GM23338 (cell line): ENCODE measurements around the gene PRDX6. TPM values are rescaled to one million over a fixed set of nuclear protein-coding genes. Genes with fewer than 3 reads are reported as not detected.
"Not testable (repeated sequence)": the region's sequence is repeated elsewhere in the genome, so short reads cannot be mapped to it uniquely, and the experiment has no call there.

Experiments
- ATAC-seq: fragments of 200-7000 bp; cut with Tn5 transposase; 3 replicates; pipeline ENCODE4 v1.9.1; 2020
- DNase-seq: peaks from one replicate; pipeline ENCODE4 v3.0.0-alpha.2; 2015; ENCODE audit warnings: low spot score
- H2AFZ ChIP-seq: fragments of 200-600 bp; sonication (generic); 2 replicates; pipeline ENCODE4 v1.8.0; 2016; ENCODE audit warnings: antibody characterized with exemption, mild to moderate bottlenecking, moderate library complexity
- H3F3A ChIP-seq: fragments of 200-600 bp; sonication (generic); replicated peaks from 2 replicates; pipeline ENCODE4 v1.8.0; 2017; ENCODE audit warnings: antibody characterized with exemption, mixed run types, low read depth
- H3K27ac ChIP-seq: fragments of 200-600 bp; sonication (generic); 2 replicates; pipeline ENCODE4 v1.6.1; 2016; ENCODE audit warnings: low read depth
- H3K27me3 ChIP-seq: fragments of 200-600 bp; sonication (generic); 2 replicates; pipeline ENCODE4 v1.8.0; 2016; ENCODE audit warnings: mild to moderate bottlenecking, mixed run types, moderate library complexity; ENCODE audit not compliant: insufficient read depth
- H3K36me3 ChIP-seq: fragments of 200-600 bp; sonication (generic); 2 replicates; pipeline ENCODE4 v1.8.0; 2016; ENCODE audit warnings: mild to moderate bottlenecking; ENCODE audit not compliant: insufficient read depth
- H3K4me1 ChIP-seq: fragments of 200-600 bp; sonication (generic); 2 replicates; pipeline ENCODE4 v1.8.0; 2016; ENCODE audit warnings: mild to moderate bottlenecking, moderate library complexity; ENCODE audit not compliant: insufficient read depth
- H3K4me2 ChIP-seq: fragments of 200-600 bp; sonication (generic); 2 replicates; pipeline ENCODE4 v1.7.1; 2017; ENCODE audit warnings: mixed run types
- H3K4me3 ChIP-seq: fragments of 200-600 bp; sonication (generic); 2 replicates; pipeline ENCODE4 v1.6.1; 2016; ENCODE audit warnings: mixed run types
- H3K79me2 ChIP-seq: fragments of 200-600 bp; sonication (generic); replicated peaks from 2 replicates; pipeline ENCODE4 v1.8.0; 2017; ENCODE audit warnings: mild to moderate bottlenecking; ENCODE audit not compliant: insufficient read depth
- H3K9me2 ChIP-seq: fragments of 200-600 bp; sonication (generic); 2 replicates; pipeline ENCODE4 v1.8.0; 2017; ENCODE audit not compliant: insufficient read depth
- H4K20me1 ChIP-seq: fragments of 200-600 bp; sonication (generic); replicated peaks from 2 replicates; pipeline ENCODE4 v1.8.0; 2017; ENCODE audit warnings: mild to moderate bottlenecking; ENCODE audit not compliant: insufficient read depth
- H3K27ac Mint-ChIP-seq: 2 replicates; pipeline ENCODE4 v1.8.0; 2020; ENCODE audit warnings: inconsistent platforms, mild to moderate bottlenecking, moderate library complexity, mixed read lengths
- H3K27me3 Mint-ChIP-seq: 3 replicates; pipeline ENCODE4 v1.8.0; 2022; ENCODE audit warnings: low read depth, mild to moderate bottlenecking, moderate library complexity, mixed read lengths, inconsistent platforms; ENCODE audit not compliant: insufficient read depth, poor library complexity
- H3K36me3 Mint-ChIP-seq: 3 replicates; pipeline ENCODE4 v1.8.0; 2021; ENCODE audit warnings: low read depth, mild to moderate bottlenecking, inconsistent platforms, moderate library complexity, mixed read lengths
- H3K4me1 Mint-ChIP-seq: 3 replicates; pipeline ENCODE4 v1.8.0; 2020; ENCODE audit warnings: mild to moderate bottlenecking, inconsistent platforms, mixed read lengths
- H3K4me3 Mint-ChIP-seq: 3 replicates; pipeline ENCODE4 v1.8.0; 2021; ENCODE audit warnings: moderate library complexity, mild to moderate bottlenecking, inconsistent platforms, mixed read lengths
- H3K9me3 Mint-ChIP-seq: 3 replicates; pipeline ENCODE4 v1.8.0; 2020; ENCODE audit warnings: moderate library complexity, mild to moderate bottlenecking, inconsistent platforms, mixed read lengths
- CREB1 ChIP-seq: fragments of 250-450 bp; sonication (Bioruptor Pico); IDR thresholded peaks from 2 replicates; pipeline ENCODE4 v1.5.0; 2020; ENCODE audit warnings: low read depth, mild to moderate bottlenecking, moderate library complexity
- CTCF ChIP-seq, 2 experiments: fragments of 200-600 bp in 1 of 2; sonication (generic) in 1 of 2; conservative IDR thresholded peaks; 2 replicates each; pipeline versions ENCODE4 v1.5.1 to v1.6.1; 2016 to 2017; ENCODE audit warnings: antibody characterized with exemption in 2 of 2, low read depth in 2 of 2, mild to moderate bottlenecking in 2 of 2, moderate library complexity in 1 of 2
- EZH2 ChIP-seq: fragments of 200-600 bp; sonication (generic); IDR thresholded peaks from one replicate; pipeline ENCODE4 v1.8.0; 2017; ENCODE audit warnings: antibody characterized with exemption, mild to moderate bottlenecking, low read depth; ENCODE audit not compliant: unreplicated experiment
- EZH2phosphoT487 ChIP-seq: fragments of 200-600 bp; sonication (generic); IDR thresholded peaks from one replicate; pipeline ENCODE4 v1.8.1; 2018; ENCODE audit warnings: antibody characterized with exemption; ENCODE audit not compliant: unreplicated experiment
- JUNB ChIP-seq: IDR thresholded peaks from one replicate; pipeline ENCODE4 v1.6.1; 2016; ENCODE audit warnings: antibody characterized with exemption; ENCODE audit not compliant: unreplicated experiment
- NANOG ChIP-seq: IDR thresholded peaks from 2 replicates; pipeline ENCODE4 v1.6.1; 2016; ENCODE audit warnings: antibody characterized with exemption, borderline replicate concordance
- REST ChIP-seq: IDR thresholded peaks from one replicate; pipeline ENCODE4 v1.6.1; 2018; ENCODE audit warnings: antibody characterized with exemption; ENCODE audit not compliant: unreplicated experiment
- STAT1 ChIP-seq: IDR thresholded peaks from one replicate; pipeline ENCODE4 v1.6.1; 2016; ENCODE audit warnings: antibody characterized with exemption; ENCODE audit not compliant: unreplicated experiment
- ZNF331 ChIP-seq: fragments of 250-450 bp; sonication (Bioruptor Pico); IDR thresholded peaks from 2 replicates; pipeline ENCODE4 v1.5.0; 2020; ENCODE audit warnings: low read depth, mild to moderate bottlenecking, moderate library complexity
- polyA plus RNA-seq: library from polyadenylated mRNA; unstranded; fragments of >200 nt; fragmentation: Nextera tagmentation; extraction: Ambion mirVana; gene quantifications from 2 replicates; pipeline ENCODE4 v1.2.1, GENCODE V29; 2016
- total RNA-seq: library from RNA; depleted of rRNA; stranded (reverse); fragments of >200 nt; shearing (Covaris generic); gene quantifications from 2 replicates; pipeline ENCODE4 v1.2.3, GENCODE V29; 2014

The PRDX6 gene
- total and polyA plus RNA-seq, 2 experiments from 2014 or later, result 516 to 746 TPM

GRCh38 chr1:173493125-173493524, 16.0 kb downstream of the PRDX6 start:
- not testable (repeated sequence) for H3K79me2 ChIP-seq, H3K4me3 ChIP-seq, H2AFZ ChIP-seq, H3K36me3 ChIP-seq, H3K27me3 Mint-ChIP-seq, H3K4me1 Mint-ChIP-seq, H3F3A ChIP-seq, H3K27ac ChIP-seq, H3K27me3 ChIP-seq, H3K27ac Mint-ChIP-seq, ATAC-seq, DNase-seq, H3K4me1 ChIP-seq, H4K20me1 ChIP-seq, H3K9me2 ChIP-seq, H3K4me3 Mint-ChIP-seq, H3K4me2 ChIP-seq
- H3K9me3 Mint-ChIP-seq, result peaks cover 46% of the 10 kb centered on the region
- H3K36me3 Mint-ChIP-seq, result peaks cover 66% of the 10 kb centered on the region

GRCh38 chr1:173495609-173496267, 18.6 kb downstream of the PRDX6 start:
- TF ChIP-seq CTCF (conservative IDR thresholded peaks at IDR 0.05; ENCODE audit: low read depth in 2 of 2), result no peak
- TF ChIP-seq STAT1, result no peak
- no peak for TF ChIP-seq EZH2
- no peak for TF ChIP-seq EZH2phosphoT487
- TF ChIP-seq CREB1 (CRISPR knock-in tag), result no peak
- no peak for TF ChIP-seq NANOG
- TF ChIP-seq ZNF331 (CRISPR knock-in tag), result no peak
- TF ChIP-seq JUNB, result no peak
- no peak for TF ChIP-seq REST
- Histone ChIP-seq H3K27me3 (no peaks in the 10 kb centered on the region), H2AFZ (no peak overlapping the region), H3F3A (no peaks in the 10 kb centered on the region), H3K9me2 (peaks cover 8% of the 10 kb centered on the region; the same call in 1 of the 2 replicates), H4K20me1 (no peaks in the 10 kb centered on the region), H3K27ac (no peak overlapping the region), H3K79me2 (no peaks in the 10 kb centered on the region), H3K4me1 (0 out of 2 replicates have a peak, but pooled peaks cover 4% of the 10 kb centered on the region), H3K4me2 (no peak overlapping the region), H3K36me3 (peaks cover 3% of the 10 kb centered on the region), H3K4me3 (no peak overlapping the region)
- Mint-ChIP-seq H3K9me3 (peaks cover 57% of the 10 kb centered on the region), H3K36me3 (peaks cover 49% of the 10 kb centered on the region), H3K4me3 (no peak overlapping the region), H3K27ac (no peak overlapping the region), H3K27me3 (no peaks in the 10 kb centered on the region), H3K4me1 (no peaks in the 10 kb centered on the region)
- ATAC-seq (no peak), DNase-seq (no peak)
